HG02623 (cell line): ENCODE data around the gene NDUFA1.
"Not testable (repeated sequence)": the region's sequence is repeated elsewhere in the genome, so short reads cannot be mapped to it uniquely, and the experiment has no call there.

Experiments
- ATAC-seq: cut with Tn5 transposase; IDR thresholded peaks from one replicate; pipeline ENCODE4 v1.9.1; 2021; ENCODE audit warnings: moderate library complexity; ENCODE audit not compliant: unreplicated experiment

The NDUFA1 gene

DNA sequence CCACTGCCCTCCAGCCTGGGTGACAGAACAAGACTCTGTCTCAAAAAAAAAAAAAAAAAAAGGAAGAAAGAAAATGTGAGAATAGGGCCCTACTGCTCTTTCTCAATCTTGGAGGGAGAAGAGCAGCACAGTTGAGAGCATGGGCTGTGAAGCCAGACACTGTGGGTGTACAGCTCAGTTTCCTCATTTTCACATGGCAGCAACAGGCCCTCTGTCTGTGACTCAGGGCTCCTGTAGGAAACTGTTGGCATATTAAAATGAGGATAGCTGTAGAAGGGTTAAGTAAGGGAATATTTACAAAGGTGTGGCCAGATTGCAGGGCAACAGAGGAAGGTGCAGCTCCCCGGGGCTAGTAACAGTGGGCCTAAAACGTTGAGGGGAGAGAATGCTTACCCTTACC lies 27.5 kb downstream of the NDUFA1 start:
- ATAC-seq: no peak

- no peak for ATAC-seq
Observed at GRCh38 chrX:119900976-119901375, 29.3 kb downstream of the NDUFA1 start.

DNA sequence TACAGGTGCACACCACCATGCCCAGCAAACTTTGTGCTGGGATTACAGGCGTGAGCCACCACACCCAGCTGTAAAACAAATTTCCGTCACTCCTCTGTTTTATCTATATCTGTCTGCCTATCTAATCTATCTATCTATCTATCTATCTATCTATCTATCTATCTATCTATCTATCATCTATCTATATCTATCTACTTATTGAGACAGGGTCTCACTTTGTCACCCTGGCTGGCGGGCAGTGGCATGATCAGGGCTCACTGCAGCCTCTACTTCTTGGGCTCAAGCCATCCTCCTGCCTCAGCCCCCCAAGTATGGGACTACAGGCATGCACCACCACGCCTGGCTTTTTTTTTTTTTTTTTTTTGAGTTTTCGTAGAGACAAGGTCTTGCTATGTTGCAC lies 44.7 kb downstream of the NDUFA1 start:
- ATAC-seq: no peak

- ATAC-seq: no peak
Observed at GRCh38 chrX:119917877-119918276, 46.2 kb downstream of the NDUFA1 start.

DNA sequence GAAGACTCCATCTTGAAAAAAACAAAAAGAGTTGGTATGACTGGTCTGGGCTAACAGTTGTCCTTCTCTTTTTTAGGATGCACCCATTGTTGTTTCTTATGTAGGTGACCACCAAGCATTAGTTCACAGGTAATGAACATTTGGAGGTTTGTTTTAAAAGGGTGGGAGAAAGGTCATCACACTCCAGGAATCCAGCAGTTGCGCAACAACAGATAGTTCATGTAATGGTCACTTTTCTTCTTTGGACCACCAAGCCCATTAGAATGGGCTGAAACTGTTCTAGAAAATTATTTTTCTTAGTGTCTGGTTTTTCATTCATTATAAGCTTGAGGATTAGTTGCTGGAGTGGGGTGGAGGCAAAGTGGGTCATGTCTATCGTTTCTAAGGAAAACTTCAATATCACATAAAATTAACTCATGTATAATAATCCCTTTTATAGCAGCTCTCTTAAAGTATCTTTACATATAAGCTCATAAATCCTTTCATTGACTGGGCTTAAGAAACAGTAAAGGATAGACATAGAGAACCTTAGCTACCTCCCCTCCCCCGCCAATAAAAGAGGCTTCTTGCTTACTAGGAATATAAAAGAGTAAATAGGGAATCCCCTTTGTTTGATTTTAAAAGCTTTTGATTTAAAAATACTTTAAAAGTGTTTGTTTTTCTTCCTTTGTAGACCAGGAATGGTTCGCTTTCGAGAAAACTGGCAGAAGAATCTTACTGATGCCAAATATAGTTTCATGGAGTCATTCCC lies 48.4 kb downstream of the NDUFA1 start:
- ATAC-seq: no peak

DNA sequence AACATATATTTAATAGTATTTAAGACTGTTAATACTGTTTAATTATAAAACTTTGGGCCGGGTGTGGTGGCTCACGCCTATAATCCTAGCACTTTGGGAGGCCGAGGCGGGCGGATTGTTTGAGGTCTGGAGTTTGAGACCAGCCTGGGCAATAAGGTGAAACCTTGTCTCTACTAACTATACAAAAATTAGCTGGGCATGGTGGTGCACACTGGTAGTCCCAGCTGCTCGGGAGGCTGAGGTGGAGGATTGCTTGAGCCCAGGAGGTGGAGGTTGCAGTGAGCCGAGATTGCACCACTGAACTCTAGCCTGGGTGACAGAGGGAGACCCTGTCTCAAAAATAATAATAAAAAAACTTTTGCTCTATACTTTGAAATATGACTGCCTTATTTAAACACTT lies 50.8 kb downstream of the NDUFA1 start:
- not testable (repeated sequence) for ATAC-seq
